ENCODE measurements around the gene LST1.
"Not testable (repeated sequence)": the region's sequence is repeated elsewhere in the genome, so short reads cannot be mapped to it uniquely, and the experiment has no call there.

LST1 gene

GRCh38 chr6:31587791-31588777 lies 2.0 kb downstream of the LST1 start:
- Histone ChIP-seq H3K9me2 (replicated peaks; ENCODE audit: insufficient read depth, low read length) (no peaks in the 10 kb centered on the region), H3K4me2 (ENCODE audit: low read depth, low read length, poor library complexity, severe bottlenecking) (no peak overlapping the region), H3K9me3 (ENCODE audit: insufficient read depth, low read length) (no peaks in the 10 kb centered on the region), H3K27ac (ENCODE audit: low read depth, low read length) (no peak overlapping the region), H3K36me3 (ENCODE audit: low read length) (no peaks in the 10 kb centered on the region), H3K27me3 (ENCODE audit: low read length) (no peaks in the 10 kb centered on the region), H3K9ac (ENCODE audit: low read length) (no peak overlapping the region), H4K20me1 (ENCODE audit: low read depth, low read length) (no peaks in the 10 kb centered on the region), H3F3A (ENCODE audit: insufficient read depth) (peaks cover 32% of the 10 kb centered on the region), H3K79me2 (ENCODE audit: insufficient read depth, low read length) (no peaks in the 10 kb centered on the region), H3K4me3 (ENCODE audit: insufficient read depth, low read length, poor library complexity, severe bottlenecking) (no peak overlapping the region), H2AFZ (ENCODE audit: low read depth, low read length, severe bottlenecking) (no peak overlapping the region)
- no peak for TF ChIP-seq EZH2phosphoT487 (conservative IDR thresholded peaks at IDR 0.05; ENCODE audit: low read length)
- no peak for TF ChIP-seq CTCF (IDR thresholded peaks at IDR 0.05; ENCODE audit: insufficient read depth, low read length, poor library complexity, severe bottlenecking)

DNA sequence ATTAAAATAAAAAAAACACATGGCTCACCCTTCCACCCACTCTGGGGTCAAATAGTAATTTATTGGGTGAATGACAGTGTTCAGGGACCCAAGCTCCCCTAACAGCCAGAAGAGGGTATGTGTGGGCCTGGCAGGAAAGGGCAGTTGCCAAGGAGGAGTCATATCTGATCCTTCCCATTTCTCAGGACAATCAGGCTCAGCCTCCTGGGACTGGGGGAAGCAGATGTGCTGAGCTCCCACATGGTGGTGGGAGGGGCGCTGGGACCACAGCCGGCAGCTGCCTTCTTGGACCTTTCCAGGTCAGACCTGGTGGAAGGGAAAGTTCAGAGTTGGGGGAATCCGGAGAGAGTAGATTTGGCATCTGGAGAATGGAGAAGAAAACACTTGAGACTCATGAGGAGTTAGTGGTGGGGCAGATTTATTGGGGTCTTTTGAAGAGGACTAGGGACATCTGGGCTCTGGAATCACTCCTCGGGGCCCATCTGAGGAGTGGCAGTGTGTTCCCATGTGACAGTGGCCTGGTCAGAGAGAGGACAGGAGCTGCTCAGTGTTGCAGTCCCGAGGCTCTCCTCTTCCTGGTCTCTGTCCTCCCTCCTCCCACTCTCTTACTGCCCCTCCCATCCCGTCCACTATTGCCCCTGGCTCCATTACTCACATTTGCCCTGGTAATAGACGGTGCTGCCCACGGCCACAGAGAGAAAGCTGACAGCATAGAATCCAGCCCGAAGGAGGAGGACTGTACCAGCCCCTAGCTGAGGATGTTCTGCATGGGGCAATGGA lies 3.0 kb downstream of the LST1 start:
- Histone ChIP-seq H3K79me2 (ENCODE audit: insufficient read depth, low read length) (no peaks in the 10 kb centered on the region), H3K27ac (ENCODE audit: low read depth, low read length) (no peak overlapping the region), H3K9me3 (ENCODE audit: insufficient read depth, low read length) (no peaks in the 10 kb centered on the region), H3K9ac (ENCODE audit: low read length) (no peak overlapping the region), H3K4me2 (ENCODE audit: low read depth, low read length, poor library complexity, severe bottlenecking) (no peak overlapping the region), H3K9me2 (replicated peaks; ENCODE audit: insufficient read depth, low read length) (no peaks in the 10 kb centered on the region), H3K36me3 (ENCODE audit: low read length) (no peaks in the 10 kb centered on the region), H3K27me3 (ENCODE audit: low read length) (no peaks in the 10 kb centered on the region), H3K4me3 (ENCODE audit: insufficient read depth, low read length, poor library complexity, severe bottlenecking) (no peak overlapping the region), H3F3A (ENCODE audit: insufficient read depth) (peaks cover 26% of the 10 kb centered on the region), H4K20me1 (ENCODE audit: low read depth, low read length) (no peaks in the 10 kb centered on the region), H2AFZ (ENCODE audit: low read depth, low read length, severe bottlenecking) (no peak overlapping the region)
- TF ChIP-seq EZH2phosphoT487 (conservative IDR thresholded peaks at IDR 0.05; ENCODE audit: low read length) = no peak
- no peak for TF ChIP-seq CTCF (IDR thresholded peaks at IDR 0.05; ENCODE audit: insufficient read depth, low read length, poor library complexity, severe bottlenecking)

DNA sequence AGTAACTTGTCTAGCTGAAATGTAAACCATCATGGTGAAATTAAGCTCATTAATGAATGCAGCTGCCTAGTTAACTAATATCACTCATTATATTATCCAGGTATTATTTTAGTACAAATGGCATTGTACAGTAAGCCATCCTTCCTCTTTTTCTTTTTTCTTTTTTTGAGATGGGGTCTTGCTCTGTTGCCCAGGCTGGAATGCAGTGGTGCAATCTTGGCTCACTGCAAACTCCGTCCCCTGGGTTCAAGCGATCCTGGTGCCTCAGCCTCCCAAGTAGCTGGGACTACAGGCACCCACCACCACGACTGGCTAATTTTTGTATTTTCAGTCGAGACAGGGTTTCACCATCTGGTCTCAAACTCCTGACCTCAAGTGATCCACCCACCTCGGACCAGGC lies 4.6 kb downstream of the LST1 start:
- not testable (repeated sequence) for H3K4me3 ChIP-seq (ENCODE audit: insufficient read depth, low read length, poor library complexity, severe bottlenecking); H3K27me3 ChIP-seq (ENCODE audit: low read length); H3K9me3 ChIP-seq (ENCODE audit: insufficient read depth, low read length); H3K36me3 ChIP-seq (ENCODE audit: low read length); H3K4me2 ChIP-seq (ENCODE audit: low read depth, low read length, poor library complexity, severe bottlenecking); H3K27ac ChIP-seq (ENCODE audit: low read depth, low read length); H3K9ac ChIP-seq (ENCODE audit: low read length); H3K9me2 ChIP-seq (replicated peaks; ENCODE audit: insufficient read depth, low read length); H3K79me2 ChIP-seq (ENCODE audit: insufficient read depth, low read length); H2AFZ ChIP-seq (ENCODE audit: low read depth, low read length, severe bottlenecking); H4K20me1 ChIP-seq (ENCODE audit: low read depth, low read length)
- H3F3A ChIP-seq (ENCODE audit: insufficient read depth) = peaks cover 14% of the 10 kb centered on the region
